ENCODE data around the gene LRRK1. TPM values are rescaled to one million over a fixed set of nuclear protein-coding genes. Genes with fewer than 3 reads are reported as not detected.

Gene LRRK1
- total RNA-seq, 1 donor from 2014 or later, result not detected

GRCh38 chr15:100939791-100940190, 20.6 kb downstream of the LRRK1 start:
- no peaks in the 10 kb centered on the region for H3K27me3 ChIP-seq
- H3K9me3 ChIP-seq (ENCODE audit: low read depth), result no peaks in the 10 kb centered on the region
- H3K4me3 ChIP-seq, result no peak overlapping the region
- no peaks in the 10 kb centered on the region for H3K4me1 ChIP-seq
- H2AFZ ChIP-seq (replicated peaks), result no peak overlapping the region
- peaks cover 4% of the 10 kb centered on the region for H3K27me3 Mint-ChIP-seq (ENCODE audit: insufficient read depth, low read depth)
- TF ChIP-seq EZH2phosphoT487 (IDR thresholded peaks at IDR 0.05) (no peak), EZH2 (IDR thresholded peaks at IDR 0.05) (no peak)
- TF ChIP-seq, protein P1, sequence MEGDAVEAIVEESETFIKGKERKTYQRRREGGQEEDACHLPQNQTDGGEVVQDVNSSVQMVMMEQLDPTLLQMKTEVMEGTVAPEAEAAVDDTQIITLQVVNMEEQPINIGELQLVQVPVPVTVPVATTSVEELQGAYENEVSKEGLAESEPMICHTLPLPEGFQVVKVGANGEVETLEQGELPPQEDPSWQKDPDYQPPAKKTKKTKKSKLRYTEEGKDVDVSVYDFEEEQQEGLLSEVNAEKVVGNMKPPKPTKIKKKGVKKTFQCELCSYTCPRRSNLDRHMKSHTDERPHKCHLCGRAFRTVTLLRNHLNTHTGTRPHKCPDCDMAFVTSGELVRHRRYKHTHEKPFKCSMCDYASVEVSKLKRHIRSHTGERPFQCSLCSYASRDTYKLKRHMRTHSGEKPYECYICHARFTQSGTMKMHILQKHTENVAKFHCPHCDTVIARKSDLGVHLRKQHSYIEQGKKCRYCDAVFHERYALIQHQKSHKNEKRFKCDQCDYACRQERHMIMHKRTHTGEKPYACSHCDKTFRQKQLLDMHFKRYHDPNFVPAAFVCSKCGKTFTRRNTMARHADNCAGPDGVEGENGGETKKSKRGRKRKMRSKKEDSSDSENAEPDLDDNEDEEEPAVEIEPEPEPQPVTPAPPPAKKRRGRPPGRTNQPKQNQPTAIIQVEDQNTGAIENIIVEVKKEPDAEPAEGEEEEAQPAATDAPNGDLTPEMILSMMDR (IDR thresholded peaks at IDR 0.05), result no peak
- no peak overlapping the region for H3K27ac Mint-ChIP-seq
- no peak overlapping the region for H3K9ac ChIP-seq
- H3K36me3 ChIP-seq, result no peaks in the 10 kb centered on the region
- no peak overlapping the region for H3K4me2 ChIP-seq
- H3K27ac ChIP-seq, result no peak overlapping the region
- H3F3A ChIP-seq (ENCODE audit: low read depth), result no peaks in the 10 kb centered on the region
- no peak for DNase-seq (ENCODE audit: low spot score)
- no peaks in the 10 kb centered on the region for H3K36me3 Mint-ChIP-seq
- H3K79me2 ChIP-seq (ENCODE audit: low read depth), result no peaks in the 10 kb centered on the region
- H3K4me1 Mint-ChIP-seq, result no peaks in the 10 kb centered on the region
- no peaks in the 10 kb centered on the region for H3K9me3 Mint-ChIP-seq
- H4K20me1 ChIP-seq (ENCODE audit: low read depth), result no peaks in the 10 kb centered on the region
- H3K4me3 Mint-ChIP-seq, result no peak overlapping the region

DNA sequence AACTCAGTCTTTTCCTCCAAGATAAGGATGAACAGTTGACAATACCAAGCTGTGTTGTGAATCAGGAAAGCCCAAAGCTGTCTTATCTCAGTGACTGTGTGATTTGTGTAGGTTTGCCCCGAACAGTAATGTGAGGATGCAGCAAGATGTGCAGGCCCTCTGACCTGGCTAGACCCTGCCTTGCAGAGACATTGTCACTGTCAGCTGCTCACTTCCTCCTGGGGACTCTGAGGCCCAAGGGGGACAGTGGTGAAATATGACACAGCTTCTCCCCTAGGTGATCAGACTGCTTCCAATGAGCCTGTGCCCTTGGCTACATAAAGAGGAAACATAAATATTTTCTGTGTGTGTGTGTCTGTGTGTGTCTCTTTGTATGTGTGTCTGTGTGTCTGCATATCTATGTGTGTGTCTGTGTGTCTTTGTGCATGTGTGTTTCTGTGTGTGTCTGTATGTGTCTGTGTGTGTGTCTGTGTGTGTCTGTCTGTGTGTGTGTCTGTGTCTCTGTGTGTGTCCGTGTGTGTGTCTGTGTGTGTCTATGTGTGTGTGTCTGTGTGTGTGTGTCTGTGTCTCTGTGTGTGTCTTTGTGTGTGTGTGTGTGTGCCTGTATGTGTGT, 21.7 kb downstream of the LRRK1 start:
- H3F3A ChIP-seq (ENCODE audit: low read depth), result no peaks in the 10 kb centered on the region
- DNase-seq (ENCODE audit: low spot score), result no peak
- no peaks in the 10 kb centered on the region for H3K4me1 Mint-ChIP-seq
- H3K36me3 Mint-ChIP-seq, result no peaks in the 10 kb centered on the region
- H3K27me3 Mint-ChIP-seq (ENCODE audit: insufficient read depth, low read depth), result no peaks in the 10 kb centered on the region
- H3K4me3 ChIP-seq, result no peak overlapping the region
- H2AFZ ChIP-seq (replicated peaks), result no peak overlapping the region
- H3K27me3 ChIP-seq, result no peaks in the 10 kb centered on the region
- H3K27ac ChIP-seq, result no peak overlapping the region
- H3K4me2 ChIP-seq, result no peak overlapping the region
- H3K9me3 ChIP-seq (ENCODE audit: low read depth), result no peaks in the 10 kb centered on the region
- no peaks in the 10 kb centered on the region for H3K36me3 ChIP-seq
- no peak overlapping the region for H3K9ac ChIP-seq
- H3K27ac Mint-ChIP-seq, result no peak overlapping the region
- H4K20me1 ChIP-seq (ENCODE audit: low read depth), result no peaks in the 10 kb centered on the region
- no peaks in the 10 kb centered on the region for H3K4me1 ChIP-seq
- TF ChIP-seq, protein P1 (IDR thresholded peaks at IDR 0.05), result no peak
- TF ChIP-seq EZH2 (IDR thresholded peaks at IDR 0.05), result no peak
- no peak for TF ChIP-seq EZH2phosphoT487 (IDR thresholded peaks at IDR 0.05)
- no peaks in the 10 kb centered on the region for H3K9me3 Mint-ChIP-seq
- no peaks in the 10 kb centered on the region for H3K79me2 ChIP-seq (ENCODE audit: low read depth)
- no peak overlapping the region for H3K4me3 Mint-ChIP-seq

DNA sequence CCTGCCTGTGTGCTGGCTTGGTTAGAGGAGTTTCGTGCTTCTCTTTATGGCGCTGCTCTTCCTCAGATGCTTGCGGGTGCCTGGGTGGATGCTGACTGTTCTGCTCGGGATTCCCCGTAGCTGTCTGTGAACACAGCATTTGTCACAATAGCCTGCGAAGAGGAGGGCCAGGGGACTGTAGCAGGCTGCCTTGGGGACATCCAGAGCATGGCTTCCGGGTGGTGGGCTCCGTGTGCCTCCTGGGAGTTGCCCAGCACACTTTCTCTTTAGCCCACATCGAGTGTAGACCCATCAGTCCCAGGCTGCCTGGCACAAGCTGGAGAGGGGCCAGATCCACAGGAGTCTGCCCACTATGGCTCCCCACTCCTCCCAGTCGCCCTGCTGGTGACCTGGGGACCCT, 22.4 kb downstream of the LRRK1 start:
- no peak overlapping the region for H3K4me3 Mint-ChIP-seq
- Histone ChIP-seq H3K9me3 (ENCODE audit: low read depth) (no peaks in the 10 kb centered on the region), H3K27me3 (no peaks in the 10 kb centered on the region), H3K79me2 (ENCODE audit: low read depth) (no peaks in the 10 kb centered on the region), H2AFZ (replicated peaks) (peak overlapping the region; percentile 57), H4K20me1 (ENCODE audit: low read depth) (no peaks in the 10 kb centered on the region), H3K27ac (no peak overlapping the region), H3K4me2 (no peak overlapping the region), H3K4me1 (no peaks in the 10 kb centered on the region), H3K4me3 (no peak overlapping the region), H3F3A (ENCODE audit: low read depth) (no peaks in the 10 kb centered on the region), H3K36me3 (no peaks in the 10 kb centered on the region), H3K9ac (no peak overlapping the region)
- TF ChIP-seq, protein P1 (IDR thresholded peaks at IDR 0.05), result no peak
- TF ChIP-seq EZH2phosphoT487 (IDR thresholded peaks at IDR 0.05) (no peak), EZH2 (IDR thresholded peaks at IDR 0.05) (no peak)
- H3K4me1 Mint-ChIP-seq, result no peaks in the 10 kb centered on the region
- H3K27me3 Mint-ChIP-seq (ENCODE audit: insufficient read depth, low read depth), result no peaks in the 10 kb centered on the region
- H3K9me3 Mint-ChIP-seq, result no peaks in the 10 kb centered on the region
- DNase-seq (ENCODE audit: low spot score), result no peak
- no peaks in the 10 kb centered on the region for H3K36me3 Mint-ChIP-seq
- no peak overlapping the region for H3K27ac Mint-ChIP-seq

Measured in neural progenitor cell (in vitro differentiated cells).